Hepatocyte (in vitro differentiated cells): ENCODE data around the gene RPS24. TPM values are rescaled to one million over a fixed set of nuclear protein-coding genes. Genes with fewer than 3 reads are reported as not detected.

Experiments
- DNase-seq: peaks from one replicate; pipeline ENCODE4 v3.0.0-alpha.2; 2016; ENCODE audit warnings: low spot score
- H2AFZ ChIP-seq: fragments of 200-600 bp; sonication (generic); 2 replicates; pipeline ENCODE4 v1.6.0; 2016; ENCODE audit warnings: antibody characterized with exemption, mild to moderate bottlenecking
- H3K27ac ChIP-seq: fragments of 200-600 bp; sonication (generic); 2 replicates; pipeline ENCODE4 v1.5.1; 2016; ENCODE audit warnings: mild to moderate bottlenecking
- H3K27me3 ChIP-seq: fragments of 200-600 bp; sonication (generic); 2 replicates; pipeline ENCODE4 v1.6.1; 2016
- H3K36me3 ChIP-seq: fragments of 200-600 bp; sonication (generic); replicated peaks from 2 replicates; pipeline ENCODE4 v1.5.1; 2016; ENCODE audit warnings: low read depth; ENCODE audit not compliant: insufficient read depth
- H3K4me1 ChIP-seq: fragments of 200-600 bp; sonication (generic); 2 replicates; pipeline ENCODE4 v1.5.1; 2016; ENCODE audit warnings: mild to moderate bottlenecking, moderate library complexity; ENCODE audit not compliant: insufficient read depth
- H3K4me2 ChIP-seq: fragments of 200-600 bp; sonication (generic); 2 replicates; pipeline ENCODE4 v1.6.0; 2016
- H3K4me3 ChIP-seq: fragments of 200-600 bp; sonication (generic); 2 replicates; pipeline ENCODE4 v1.5.1; 2016; ENCODE audit warnings: mild to moderate bottlenecking
- H3K79me2 ChIP-seq: fragments of 200-600 bp; sonication (generic); 2 replicates; pipeline ENCODE4 v1.6.0; 2017; ENCODE audit warnings: mild to moderate bottlenecking
- H3K9me2 ChIP-seq: fragments of 200-600 bp; sonication (generic); replicated peaks from 2 replicates; pipeline ENCODE4 v1.6.0; 2017; ENCODE audit warnings: mild to moderate bottlenecking; ENCODE audit not compliant: insufficient read depth
- H3K9me3 ChIP-seq: fragments of 200-600 bp; sonication (generic); 2 replicates; pipeline ENCODE4 v1.5.1; 2016; ENCODE audit warnings: low read depth, mild to moderate bottlenecking
- H4K20me1 ChIP-seq: fragments of 200-600 bp; sonication (generic); 2 replicates; pipeline ENCODE4 v1.6.0; 2016; ENCODE audit warnings: mild to moderate bottlenecking; ENCODE audit not compliant: insufficient read depth, poor library complexity, severe bottlenecking
- CTCF ChIP-seq: fragments of 200-600 bp; sonication (generic); IDR thresholded peaks from 2 replicates; pipeline ENCODE4 v1.5.1; 2016; ENCODE audit warnings: antibody characterized with exemption, mild to moderate bottlenecking; ENCODE audit not compliant: poor library complexity
- EZH2 ChIP-seq: fragments of 200-600 bp; sonication (generic); IDR thresholded peaks from 2 replicates; pipeline ENCODE4 v1.6.1; 2016; ENCODE audit warnings: antibody characterized with exemption, mild to moderate bottlenecking, borderline replicate concordance
- EZH2phosphoT487 ChIP-seq: fragments of 200-600 bp; sonication (generic); IDR thresholded peaks from one replicate; pipeline ENCODE4 v1.6.1; 2018; ENCODE audit warnings: antibody characterized with exemption, mild to moderate bottlenecking, low read depth, moderate library complexity; ENCODE audit not compliant: unreplicated experiment, severe bottlenecking
- WGBS: methylation state at CpG from one replicate; pipeline ENCODE4 v1.1.6; 2016; ENCODE audit warnings: low lambda C conversion rate; ENCODE audit errors: missing lambda C conversion rate; 5-methylcytosine and 5-hydroxymethylcytosine counted together
- polyA plus RNA-seq: library from polyadenylated mRNA; unstranded; fragments of >200 nt; fragmentation: Nextera tagmentation; extraction: Ambion mirVana; gene quantifications from 2 replicates; pipeline ENCODE4 v1.2.1, GENCODE V29; 2016
- total RNA-seq: library from RNA; depleted of rRNA; stranded (reverse); fragments of >200 nt; gene quantifications from 2 replicates; pipeline ENCODE4 v1.2.3, GENCODE V29; 2014

Gene RPS24
- total and polyA plus RNA-seq, 2 experiments from 2014 or later: 391 to 2,225 TPM

DNA sequence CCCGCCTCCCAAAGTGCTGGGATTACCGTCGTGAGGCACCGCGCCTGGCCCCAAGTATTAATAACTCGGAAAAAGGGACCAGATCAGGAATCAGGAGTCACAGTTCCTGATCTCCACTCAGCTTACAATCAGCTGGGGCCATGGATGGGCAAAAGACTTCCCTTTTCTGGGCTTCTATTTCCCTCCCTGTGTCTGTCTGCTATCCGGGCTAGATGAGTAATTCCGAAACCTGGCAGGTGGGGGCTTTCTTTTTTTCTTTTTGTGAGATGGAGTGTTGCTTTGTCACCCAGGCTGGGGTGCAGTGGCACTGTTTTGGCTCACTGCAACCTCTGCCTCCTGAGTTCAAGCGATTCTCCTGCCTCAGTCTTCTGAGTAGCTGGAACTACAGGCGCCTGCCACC, 11.6 kb downstream of the RPS24 start:
- Histone ChIP-seq H3K4me3 (no peak overlapping the region), H3K36me3 (peaks cover 4% of the 10 kb centered on the region), H3K27me3 (no peaks in the 10 kb centered on the region), H3K4me1 (peaks cover 19% of the 10 kb centered on the region), H3K4me2 (no peak overlapping the region), H3K9me3 (no peaks in the 10 kb centered on the region), H3K9me2 (no peaks in the 10 kb centered on the region), H3K27ac (no peak overlapping the region), H2AFZ (no peak overlapping the region), H3K79me2 (peaks cover 3% of the 10 kb centered on the region), H4K20me1 (peaks cover 5% of the 10 kb centered on the region)
- 74% methylated on average over 10 of the region's 10 CpGs for WGBS
- no peak for DNase-seq
- no peak for TF ChIP-seq CTCF
- TF ChIP-seq EZH2: no peak
- no peak for TF ChIP-seq EZH2phosphoT487

DNA sequence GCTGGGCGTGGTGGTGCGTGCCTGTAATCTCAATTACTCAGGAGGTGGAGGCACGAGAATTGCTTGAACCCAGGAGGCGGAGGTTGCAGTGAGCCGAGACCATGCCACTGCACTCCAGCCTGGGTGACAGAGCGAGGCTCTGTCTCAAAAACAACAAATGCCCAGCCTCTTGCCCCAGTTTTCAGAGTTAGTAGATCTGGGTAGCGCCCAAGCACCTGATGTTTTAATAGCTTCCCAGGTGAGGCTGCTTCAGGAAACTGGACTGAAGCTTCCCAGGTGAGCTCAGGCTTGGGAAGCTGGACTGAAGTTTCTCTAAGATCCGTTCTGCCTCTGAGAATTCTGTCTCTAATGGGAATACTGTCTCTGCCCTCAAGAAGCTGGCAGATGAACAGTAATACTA, 12.2 kb downstream of the RPS24 start:
- Histone ChIP-seq H3K9me2 (no peaks in the 10 kb centered on the region), H3K4me1 (peaks cover 19% of the 10 kb centered on the region), H3K4me3 (no peak overlapping the region), H3K27me3 (no peaks in the 10 kb centered on the region), H3K4me2 (no peak overlapping the region), H3K36me3 (peaks cover 4% of the 10 kb centered on the region), H3K27ac (no peak overlapping the region), H3K9me3 (no peaks in the 10 kb centered on the region), H2AFZ (no peak overlapping the region), H3K79me2 (no peaks in the 10 kb centered on the region), H4K20me1 (peaks cover 3% of the 10 kb centered on the region)
- TF ChIP-seq EZH2 (no peak), EZH2phosphoT487 (no peak), CTCF (no peak)
- DNase-seq: no peak
- 89% methylated on average over 8 of the region's 8 CpGs for WGBS

GRCh38 chr10:78046711-78047269, 13.1 kb downstream of the RPS24 start:
- H3K79me2 ChIP-seq: no peaks in the 10 kb centered on the region
- H4K20me1 ChIP-seq: no peaks in the 10 kb centered on the region
- no peak overlapping the region for H3K27ac ChIP-seq
- H2AFZ ChIP-seq: no peak overlapping the region
- H3K4me1 ChIP-seq: peaks cover 19% of the 10 kb centered on the region
- no peaks in the 10 kb centered on the region for H3K27me3 ChIP-seq
- no peak overlapping the region for H3K4me2 ChIP-seq
- no peak overlapping the region for H3K4me3 ChIP-seq
- no peaks in the 10 kb centered on the region for H3K9me3 ChIP-seq
- no peaks in the 10 kb centered on the region for H3K36me3 ChIP-seq
- 79% methylated on average over 10 of the region's 10 CpGs for WGBS
- no peak for DNase-seq
- no peak for TF ChIP-seq EZH2
- TF ChIP-seq EZH2phosphoT487: no peak
- no peak for TF ChIP-seq CTCF
- no peaks in the 10 kb centered on the region for H3K9me2 ChIP-seq
